GM18909 (cell line): Measurements from ENCODE around the gene AMPD2.
"Not testable (repeated sequence)": the region's sequence is repeated elsewhere in the genome, so short reads cannot be mapped to it uniquely, and the experiment has no call there.

Experiments used
- ATAC-seq: cut with Tn5 transposase; IDR thresholded peaks from one replicate; pipeline ENCODE4 v1.9.1; 2021; ENCODE audit warnings: mild to moderate bottlenecking; ENCODE audit not compliant: unreplicated experiment, poor library complexity

The AMPD2 gene

DNA sequence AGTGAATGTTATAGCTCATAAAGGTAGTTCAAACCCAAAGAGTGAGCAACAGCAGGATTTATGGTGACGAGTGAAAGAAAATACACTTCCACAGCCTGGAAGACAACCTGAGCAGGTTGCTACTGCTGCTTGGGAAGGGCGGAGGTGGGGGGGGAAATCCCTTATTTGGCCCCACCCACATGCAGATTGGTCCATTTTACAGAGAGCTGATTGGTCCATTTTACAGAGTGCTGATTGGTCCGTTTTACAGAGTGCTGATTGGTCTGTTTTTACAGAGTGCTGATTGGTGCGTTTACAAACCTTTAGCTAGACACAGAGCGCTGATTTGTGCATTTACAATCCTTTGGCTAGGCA, 50.3 kb downstream of the AMPD2 start:
- not testable (repeated sequence) for ATAC-seq

GRCh38 chr1:109671067-109671466, 51.4 kb downstream of the AMPD2 start:
- ATAC-seq: no peak

- not testable (repeated sequence) for ATAC-seq
Observed at GRCh38 chr1:109673861-109674260, 54.2 kb downstream of the AMPD2 start.

GRCh38 chr1:109676683-109677381, 57.2 kb downstream of the AMPD2 start:
- ATAC-seq: not testable (repeated sequence)

- no peak for ATAC-seq
Observed at GRCh38 chr1:109677459-109677858, 57.8 kb downstream of the AMPD2 start.

DNA sequence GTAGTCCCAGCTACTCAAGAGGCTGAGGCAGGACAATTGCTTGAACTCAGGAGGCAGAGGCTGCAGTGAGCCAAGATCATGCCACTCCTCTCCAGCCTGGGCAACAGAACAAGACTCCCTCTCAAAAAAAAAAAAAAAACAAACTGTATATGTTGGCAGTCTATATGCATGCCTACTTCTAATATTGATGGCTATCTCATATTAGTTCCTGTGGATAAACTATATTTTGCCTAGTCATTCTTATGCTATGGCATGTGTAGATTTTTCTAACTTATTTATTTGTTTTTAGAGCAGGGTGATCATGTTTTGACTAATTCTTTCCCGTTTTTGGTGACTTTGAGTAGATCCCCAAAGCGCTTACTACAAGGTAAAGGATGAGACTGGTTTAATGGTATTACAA, 59.0 kb downstream of the AMPD2 start:
- ATAC-seq: not testable (repeated sequence)
